T-cell (primary cell): ENCODE results near the gene GALT. TPM values are rescaled to one million over a fixed set of nuclear protein-coding genes. Genes with fewer than 3 reads are reported as not detected.

ENCODE experiments used
- ATAC-seq, 4 experiments: fragments of 200-7000 bp in 3 of 4; fragments of 150-1000 bp in 1 of 4; cut with Tn5 transposase; replicated peaks in 1 of 4; 1 replicate in 3 of 4; 2 replicates in 1 of 4; pipeline ENCODE4 v1.10.0; 2021; ENCODE audit warnings: moderate library complexity in 3 of 4, mild to moderate bottlenecking in 2 of 4, moderate number of reproducible peaks in 1 of 4
- CTCF ChIA-PET, 2 donors: fragments of 300-600 bp; sonication (Branson Sonifier 250); formaldehyde crosslinking; loops; one replicate each; lab custom pipeline; 2022; ENCODE audit warnings: antibody characterized with exemption in 2 of 2; lab: Charles Lee
- POLR2A ChIA-PET, 2 donors: fragments of 300-600 bp; sonication (Branson Sonifier 250); formaldehyde crosslinking; loops; one replicate each; lab custom pipeline; 2022; ENCODE audit warnings: antibody characterized with exemption in 2 of 2; lab: Charles Lee
- DNase-seq, 35 experiments: peaks; one replicate each; pipeline versions ENCODE4 v3.0.0 to v3.0.0-alpha.2; 2013 to 2023
- H3K27ac ChIP-seq: one replicate; pipeline ENCODE4 v1.5.1; 2013; ENCODE audit warnings: low read length
- H3K27me3 ChIP-seq, 2 experiments: replicated peaks in 1 of 2; 1 replicate in 1 of 2; 2 replicates in 1 of 2; pipeline versions ENCODE4 v1.6.1 to v1.7.0; 2013; ENCODE audit warnings: low read length in 1 of 2, mixed read lengths in 1 of 2; ENCODE audit not compliant: control insufficient read depth in 2 of 2, insufficient read depth in 2 of 2; ENCODE audit errors: extremely low read depth in 1 of 2
- H3K36me3 ChIP-seq, 2 donors: 1 replicate in 1 of 2; 2 replicates in 1 of 2; pipeline versions ENCODE4 v1.6.1 to v1.7.0; 2013; ENCODE audit warnings: low read length in 1 of 2; ENCODE audit not compliant: control insufficient read depth in 2 of 2, insufficient read depth in 1 of 2; ENCODE audit errors: extremely low read depth in 1 of 2
- H3K4me1 ChIP-seq, 2 experiments: 1 replicate in 1 of 2; 2 replicates in 1 of 2; pipeline versions ENCODE4 v1.6.1 to v1.7.0; 2013; ENCODE audit warnings: low read length in 2 of 2, mixed read lengths in 1 of 2; ENCODE audit not compliant: insufficient read depth in 2 of 2, control insufficient read depth in 1 of 2; ENCODE audit errors: extremely low read depth in 1 of 2
- H3K4me3 ChIP-seq, 2 donors: 1 replicate in 1 of 2; 2 replicates in 1 of 2; pipeline versions ENCODE4 v1.5.1 to v1.7.0; 2013; ENCODE audit warnings: mild to moderate bottlenecking in 2 of 2, low read length in 1 of 2, moderate library complexity in 1 of 2; ENCODE audit not compliant: control insufficient read depth in 1 of 2; ENCODE audit errors: extremely low read depth in 1 of 2
- H3K9me3 ChIP-seq: 2 replicates; pipeline ENCODE4 v1.7.0; 2013
- H3K27ac Mint-ChIP-seq, 2 donors: one replicate each; pipeline ENCODE4 v1.8.0; 2020 to 2021; ENCODE audit warnings: mild to moderate bottlenecking in 2 of 2, mixed read lengths in 2 of 2
- H3K27me3 Mint-ChIP-seq, 2 donors: one replicate each; pipeline ENCODE4 v1.8.0; 2021 to 2022; ENCODE audit warnings: mixed read lengths in 2 of 2
- H3K36me3 Mint-ChIP-seq: one replicate; pipeline ENCODE4 v1.8.0; 2021; ENCODE audit warnings: mixed read lengths
- H3K4me1 Mint-ChIP-seq, 3 donors: one replicate each; pipeline ENCODE4 v1.8.0; 2020 to 2022; ENCODE audit warnings: mixed read lengths in 3 of 3, mild to moderate bottlenecking in 1 of 3
- H3K4me3 Mint-ChIP-seq, 3 donors: one replicate each; pipeline ENCODE4 v1.8.0; 2020 to 2022; ENCODE audit warnings: mild to moderate bottlenecking in 3 of 3, mixed read lengths in 3 of 3, moderate library complexity in 3 of 3
- H3K9me3 Mint-ChIP-seq, 3 donors: one replicate each; pipeline ENCODE4 v1.8.0; 2020 to 2022; ENCODE audit warnings: mixed read lengths in 3 of 3
- WGBS: methylation state at CpG from one replicate; pipeline ENCODE4 v1.1.5; 2013; ENCODE audit warnings: missing lambda C conversion rate; ENCODE audit not compliant: insufficient coverage; 5-methylcytosine and 5-hydroxymethylcytosine counted together
- total RNA-seq, 35 experiments: library from RNA in 6 of 35; stranded (reverse) in 6 of 35; fragments of 120-200 nt in 1 of 35; gene quantifications; one replicate each; pipeline versions ENCODE4 v1.2.1 to v1.2.4 and lab custom pipeline; 2013 to 2026

The GALT gene
- total RNA-seq, 5 donors from 2014 or later (not counting 1 experiment from before 2014, with no cell fraction given), result 177 to 255 (median 215) TPM

- no peak within 1 kb of the TSS for H3K27ac Mint-ChIP-seq
- ATAC-seq, result no peak
- Histone ChIP-seq H3K27ac (no peak within 1 kb of the TSS), H3K27me3 (peaks cover 0 to 17% of the 10 kb centered on the region in 2 experiments), H3K4me3 (no peak within 1 kb of the TSS), H3K9me3 (no peaks in the 10 kb centered on the region), H3K36me3 (no peaks in the 10 kb centered on the region), H3K4me1 (no peaks in the 10 kb centered on the region)
- no peaks in the 10 kb centered on the region for H3K9me3 Mint-ChIP-seq
- CTCF ChIA-PET, result no interaction called here
- WGBS, result 48% methylated on average over 3 of the region's 6 CpGs
- H3K27me3 Mint-ChIP-seq, result peaks cover 0 to 5% of the 10 kb centered on the region in 2 donors
- no peaks in the 10 kb centered on the region for H3K36me3 Mint-ChIP-seq
- no peak within 1 kb of the TSS for H3K4me3 Mint-ChIP-seq
- no peak for DNase-seq
- POLR2A ChIA-PET, result no interaction called here
- peaks cover 0 to 5% (median 0%) of the 10 kb centered on the region in 3 donors for H3K4me1 Mint-ChIP-seq
These were observed 44.8 kb downstream of the GALT start, which contains the start of gene CCL19 for GRCh38 chr9:34690983-34691935. CCL19 (minus strand) TSS chr9:34691276; CDS start chr9:34691139, 137 bp downstream.

GRCh38 chr9:34691936-34692315, 45.5 kb downstream of the GALT start:
- no peak for ATAC-seq
- peaks cover 0 to 5% (median 0%) of the 10 kb centered on the region in 3 donors for H3K4me1 Mint-ChIP-seq
- WGBS, result no CpG with 5 or more reads among the region's 5 CpGs

GRCh38 chr9:34693560-34693959, 47.1 kb downstream of the GALT start:
- Histone ChIP-seq H3K36me3 (no peaks in the 10 kb centered on the region), H3K27me3 (peaks cover 0 to 12% of the 10 kb centered on the region in 2 experiments), H3K4me3 (no peak overlapping the region), H3K9me3 (no peaks in the 10 kb centered on the region), H3K4me1 (no peaks in the 10 kb centered on the region), H3K27ac (no peak overlapping the region)
- no peak overlapping the region for H3K27ac Mint-ChIP-seq
- no CpG with 5 or more reads among the region's 2 CpGs for WGBS
- H3K9me3 Mint-ChIP-seq, result no peaks in the 10 kb centered on the region
- H3K4me3 Mint-ChIP-seq, result no peak overlapping the region
- POLR2A ChIA-PET, result no interaction called here
- peaks cover 0 to 5% of the 10 kb centered on the region in 2 donors for H3K27me3 Mint-ChIP-seq
- H3K36me3 Mint-ChIP-seq, result no peaks in the 10 kb centered on the region
- DNase-seq (no peak), ATAC-seq (no peak)
- CTCF ChIA-PET, result interaction anchor here in 1 of 2 donors (0.7 kb wide), 1 partner anchor 36 kb away, joined by 3 read pairs; no protein-coding TSS in a partner anchor
- H3K4me1 Mint-ChIP-seq, result peaks cover 0 to 5% (median 0%) of the 10 kb centered on the region in 3 donors

More at GRCh38 chr9:34691936-34692315, 45.5 kb downstream of the GALT start:
- no peaks in the 10 kb centered on the region for H3K36me3 Mint-ChIP-seq
- no peak overlapping the region for H3K4me3 ChIP-seq
- no peak overlapping the region for H3K4me3 Mint-ChIP-seq
- ChIA-PET CTCF (no interaction called here), POLR2A (no interaction called here)
- H3K36me3 ChIP-seq, result no peaks in the 10 kb centered on the region
- no peak for DNase-seq
- peaks cover 0 to 5% of the 10 kb centered on the region in 2 donors for H3K27me3 Mint-ChIP-seq
- H3K27me3 ChIP-seq, result peaks cover 0 to 17% of the 10 kb centered on the region in 2 experiments
- H3K27ac ChIP-seq, result no peak overlapping the region
- no peak overlapping the region for H3K27ac Mint-ChIP-seq
- no peaks in the 10 kb centered on the region for H3K9me3 Mint-ChIP-seq
- H3K9me3 ChIP-seq, result no peaks in the 10 kb centered on the region
- no peaks in the 10 kb centered on the region for H3K4me1 ChIP-seq

- Mint-ChIP-seq H3K27ac (peak overlapping the region in 1 of 2 donors; percentile 44), H3K9me3 (no peaks in the 10 kb centered on the region), H3K4me3 (no peak overlapping the region), H3K4me1 (no peaks in the 10 kb centered on the region), H3K36me3 (no peaks in the 10 kb centered on the region), H3K27me3 (peaks cover 2 to 3% of the 10 kb centered on the region in 2 donors)
- H3K4me3 ChIP-seq, result no peak overlapping the region
- DNase-seq, result no peak
- ChIA-PET CTCF (no interaction called here), POLR2A (no interaction called here)
- H3K27ac ChIP-seq, result no peak overlapping the region
- no peaks in the 10 kb centered on the region for H3K4me1 ChIP-seq
- H3K27me3 ChIP-seq, result peaks cover 0 to 7% of the 10 kb centered on the region in 2 experiments
- no peaks in the 10 kb centered on the region for H3K9me3 ChIP-seq
- ATAC-seq, result no peak
- no peaks in the 10 kb centered on the region for H3K36me3 ChIP-seq
These were observed 48.3 kb downstream of the GALT start for GRCh38 chr9:34694811-34695210.

Other genes with a start within 250 kb of the GALT start
- gene FAM219A, start 188.1 kb upstream of the GALT start, total RNA-seq, result 10 to 100 TPM; 10.7 to 20.7 (median 18.7) TPM
- not detected for gene DNAI1, start 187.9 kb upstream of the GALT start, total RNA-seq
- under 1 TPM in 2 of 5 donors, not detected in 3; 0.32 to 0.35 TPM for gene ENHO, start 123.7 kb upstream of the GALT start, total RNA-seq
- not detected for gene CNTFR, start 57.0 kb upstream of the GALT start, total RNA-seq
- 10 to 100 TPM in 4 of 5 donors, 1 to 10 TPM in 1; 9.3 to 28.6 (median 22.5) TPM for gene RPP25L, start 34.6 kb upstream of the GALT start, total RNA-seq
- 10 to 100 TPM; 60.8 to 82.9 (median 69.0) TPM for gene DCTN3, start 26.2 kb upstream of the GALT start, total RNA-seq
- under 1 TPM in 1 of 5 donors, not detected in 4; 0.38 TPM for gene ARID3C, start 17.6 kb upstream of the GALT start, total RNA-seq
- gene SIGMAR1, start 8.9 kb upstream of the GALT start, total RNA-seq, result 10 to 100 TPM; 27.7 to 65.9 (median 60.9) TPM
- 100 to 1,000 TPM; 166 to 220 (median 180) TPM for gene IL11RA, start 5.5 kb downstream of the GALT start, total RNA-seq
- gene CCL27, start 16.0 kb downstream of the GALT start, total RNA-seq, result not detected
- gene CCL19, start 44.6 kb downstream of the GALT start, total RNA-seq, result not detected
- gene CCL21, start 63.5 kb downstream of the GALT start, total RNA-seq, result under 1 TPM in 2 of 5 donors, not detected in 3; 0.32 to 0.60 TPM